GM19035 (cell line): Measurements from ENCODE around the gene APBB1.

ENCODE experiments used
- ATAC-seq: cut with Tn5 transposase; IDR thresholded peaks from one replicate; pipeline ENCODE4 v1.9.1; 2021; ENCODE audit not compliant: unreplicated experiment

Gene APBB1

DNA sequence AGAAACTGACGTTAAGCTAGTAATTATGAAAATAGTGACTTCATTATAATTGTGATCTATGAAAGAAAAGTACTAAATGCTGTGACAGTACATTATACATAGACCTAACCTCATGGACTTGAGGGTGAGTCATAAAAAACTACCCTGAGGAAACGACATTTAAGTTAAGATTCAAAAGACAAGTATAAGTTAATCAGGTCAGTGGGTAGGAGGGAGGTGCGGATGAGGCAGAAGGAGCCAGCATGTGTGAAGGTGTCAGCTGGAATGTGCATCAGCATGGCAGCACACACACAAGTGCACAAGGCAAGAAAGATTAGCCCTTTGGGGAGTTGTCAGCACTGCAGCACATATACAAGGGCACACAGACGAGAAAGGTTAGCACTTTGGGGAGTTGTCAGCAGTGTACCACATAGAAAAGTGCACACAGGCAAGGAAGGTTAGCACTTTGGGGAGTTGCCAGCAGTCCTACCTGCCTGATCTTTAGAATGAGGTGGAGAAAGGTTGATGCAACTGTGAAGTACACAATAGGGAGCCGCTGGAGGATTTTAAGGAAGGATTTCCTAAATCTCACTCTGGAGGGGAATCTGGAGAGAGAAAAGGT lies 67.0 kb downstream of the APBB1 start:
- no peak for ATAC-seq

DNA sequence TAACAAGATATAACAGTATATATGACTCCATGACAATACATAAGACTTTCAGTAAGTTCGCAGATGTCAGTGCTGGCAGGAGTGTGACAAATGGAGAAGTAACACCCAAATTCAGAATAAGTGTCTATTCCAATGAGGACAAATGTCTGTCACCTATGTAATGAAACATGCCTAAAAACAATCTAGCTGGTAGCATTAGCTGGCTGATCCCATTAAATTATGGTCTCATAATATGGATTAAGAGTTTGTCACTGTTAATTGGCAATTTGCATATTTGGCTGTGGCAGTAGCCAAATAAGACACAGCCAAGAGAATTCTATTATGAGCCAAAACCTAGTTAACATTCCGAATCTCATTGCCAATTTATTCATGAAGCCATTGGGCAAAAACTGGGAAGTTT lies 68.4 kb downstream of the APBB1 start:
- ATAC-seq, result no peak

DNA sequence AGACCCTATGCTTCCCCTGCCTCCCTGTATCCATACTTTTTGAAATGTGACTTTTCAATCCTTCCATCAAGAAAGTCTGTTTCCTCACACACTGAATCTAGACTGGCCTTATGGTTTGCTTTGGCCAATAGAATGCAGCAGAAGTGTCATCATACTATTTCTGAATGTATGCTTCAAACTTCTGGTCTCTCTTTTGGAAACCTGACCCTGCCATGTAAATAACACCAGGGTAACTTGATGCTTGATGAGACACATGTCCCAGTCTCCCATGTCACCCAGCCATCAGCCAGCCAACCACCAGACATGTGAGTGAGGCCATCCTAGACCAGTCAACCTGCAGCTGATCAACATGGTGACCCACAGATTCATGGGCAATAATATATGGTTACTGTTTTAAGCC lies 68.9 kb downstream of the APBB1 start:
- no peak for ATAC-seq

DNA sequence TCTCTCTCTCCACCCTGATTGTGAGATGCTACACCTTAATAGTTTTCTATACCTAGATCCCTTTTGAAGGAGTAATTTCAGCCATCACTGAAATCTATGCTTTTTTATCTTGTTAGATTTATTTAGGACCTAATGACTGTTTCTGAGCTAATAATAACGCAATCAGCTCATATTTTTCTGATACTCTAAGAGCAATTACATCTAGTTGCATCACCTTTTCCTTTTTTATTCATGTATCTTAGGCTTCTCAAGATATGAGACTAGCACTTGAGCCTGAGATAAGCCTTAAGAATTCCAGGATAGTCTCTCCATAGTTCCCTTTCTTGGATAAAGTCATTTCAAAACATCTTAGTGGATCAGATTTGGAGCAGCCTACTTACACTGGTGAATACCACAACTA lies 73.5 kb downstream of the APBB1 start:
- no peak for ATAC-seq
